SK-N-SH treated with all-trans-retinoic acid at 6 μM for 48 hours (cell line): ENCODE results near the gene FDXR.

Experiments
- ATAC-seq: fragments of 200-7000 bp; cut with Tn5 transposase; 3 replicates; pipeline ENCODE4 v1.9.1; 2020; ENCODE audit warnings: mild to moderate bottlenecking, moderate library complexity
- ARNTL ChIP-seq: fragments of 450-650 bp; formaldehyde crosslinking; IDR thresholded peaks from 2 replicates; pipeline ENCODE4 v1.5.0; 2020; ENCODE audit warnings: low read depth, mild to moderate bottlenecking, moderate library complexity, borderline replicate concordance
- BACH2 ChIP-seq: fragments of 250-450 bp; sonication (Bioruptor Pico); IDR thresholded peaks from 2 replicates; pipeline ENCODE4 v1.9.0; 2021; ENCODE audit warnings: mild to moderate bottlenecking, borderline replicate concordance
- CSDC2 ChIP-seq: fragments of 250-450 bp; sonication (Bioruptor Pico); IDR thresholded peaks from 2 replicates; pipeline ENCODE4 v1.5.0; 2020; ENCODE audit warnings: mild to moderate bottlenecking, moderate library complexity
- CSRNP3 ChIP-seq: fragments of 250-450 bp; sonication (Bioruptor Pico); IDR thresholded peaks from 2 replicates; pipeline ENCODE4 v1.5.1; 2021; ENCODE audit warnings: mild to moderate bottlenecking, moderate library complexity
- ESRRG ChIP-seq: fragments of 250-450 bp; sonication (Bioruptor Pico); IDR thresholded peaks from 2 replicates; pipeline ENCODE4 v1.6.1; 2021; ENCODE audit warnings: mild to moderate bottlenecking
- GLIS3 ChIP-seq: fragments of 250-450 bp; sonication (Bioruptor Pico); IDR thresholded peaks from 2 replicates; pipeline ENCODE4 v1.5.0; 2020; ENCODE audit warnings: mild to moderate bottlenecking, moderate library complexity
- ISL1 ChIP-seq: fragments of 250-450 bp; sonication (Bioruptor Pico); IDR thresholded peaks from 2 replicates; pipeline ENCODE4 v2.1.2; 2022; ENCODE audit warnings: mild to moderate bottlenecking, moderate library complexity
- PATZ1 ChIP-seq: fragments of 250-450 bp; sonication (Bioruptor Pico); IDR thresholded peaks from 2 replicates; pipeline ENCODE4 v1.8.0; 2020; ENCODE audit warnings: mild to moderate bottlenecking, moderate library complexity, borderline replicate concordance
- POU6F1 ChIP-seq: fragments of 250-450 bp; sonication (Bioruptor Pico); IDR thresholded peaks from 2 replicates; pipeline ENCODE4 v1.8.0; 2021; ENCODE audit warnings: low read depth, mild to moderate bottlenecking, moderate library complexity, borderline replicate concordance
- PPARA ChIP-seq: fragments of 250-450 bp; sonication (Bioruptor Pico); IDR thresholded peaks from 2 replicates; pipeline ENCODE4 v1.5.0; 2020; ENCODE audit warnings: mild to moderate bottlenecking, borderline replicate concordance
- RARB ChIP-seq: fragments of 250-450 bp; sonication (Bioruptor Pico); IDR thresholded peaks from 2 replicates; pipeline ENCODE4 v1.8.0; 2021; ENCODE audit warnings: mild to moderate bottlenecking, moderate library complexity
- SNAI2 ChIP-seq: fragments of 250-450 bp; sonication (Bioruptor Pico); IDR thresholded peaks from 2 replicates; pipeline ENCODE4 v1.5.0; 2020; ENCODE audit warnings: mild to moderate bottlenecking, moderate library complexity
- TCF4 ChIP-seq: fragments of 250-450 bp; sonication (Bioruptor Pico); IDR thresholded peaks from 2 replicates; pipeline ENCODE4 v1.8.0; 2021; ENCODE audit warnings: mild to moderate bottlenecking, moderate library complexity, borderline replicate concordance
- TOX ChIP-seq: fragments of 250-450 bp; sonication (Bioruptor Pico); IDR thresholded peaks from 2 replicates; pipeline ENCODE4 v1.8.0; 2021; ENCODE audit warnings: mild to moderate bottlenecking, moderate library complexity, borderline replicate concordance
- TSHZ2 ChIP-seq: fragments of 250-450 bp; sonication (Bioruptor Pico); IDR thresholded peaks from 2 replicates; pipeline ENCODE4 v1.5.0; 2020; ENCODE audit warnings: mild to moderate bottlenecking, moderate library complexity
- ZC3H10 ChIP-seq: fragments of 250-450 bp; sonication (Bioruptor Pico); IDR thresholded peaks from 2 replicates; pipeline ENCODE4 v1.5.1; 2021; ENCODE audit warnings: mild to moderate bottlenecking, moderate library complexity
- ZFP3 ChIP-seq: fragments of 250-450 bp; sonication (Bioruptor Pico); IDR thresholded peaks from 2 replicates; pipeline ENCODE4 v1.5.0; 2020; ENCODE audit warnings: mild to moderate bottlenecking, moderate library complexity
- ZFP30 ChIP-seq: fragments of 450-650 bp; formaldehyde crosslinking; IDR thresholded peaks from 2 replicates; pipeline ENCODE4 v1.5.0; 2022; ENCODE audit warnings: mild to moderate bottlenecking, moderate library complexity
- ZNF565 ChIP-seq: fragments of 450-650 bp; formaldehyde crosslinking; conservative IDR thresholded peaks from 2 replicates; pipeline ENCODE4 v1.5.0; 2020; ENCODE audit warnings: low read depth, mild to moderate bottlenecking, moderate library complexity
- ZNF70 ChIP-seq: fragments of 450-650 bp; formaldehyde crosslinking; IDR thresholded peaks from 2 replicates; pipeline ENCODE4 v1.5.0; 2020; ENCODE audit warnings: mild to moderate bottlenecking, moderate library complexity
- ZNF8 ChIP-seq: fragments of 450-650 bp; formaldehyde crosslinking; IDR thresholded peaks from 2 replicates; pipeline ENCODE4 v1.5.0; 2020; ENCODE audit warnings: mild to moderate bottlenecking, moderate library complexity

Gene FDXR

GRCh38 chr17:74825952-74826719, 46.7 kb downstream of the FDXR start:
- ATAC-seq = no peak
- TF ChIP-seq PPARA (CRISPR knock-in tag) (no peak), ZFP30 (CRISPR knock-in tag) (no peak), ZNF70 (CRISPR knock-in tag) (no peak), ZC3H10 (CRISPR knock-in tag) (no peak), ZFP3 (CRISPR knock-in tag) (no peak), ZNF565 (CRISPR knock-in tag) (no peak), CSDC2 (CRISPR knock-in tag) (no peak), TOX (CRISPR knock-in tag) (no peak), SNAI2 (no peak), TSHZ2 (CRISPR knock-in tag) (no peak), ESRRG (no peak), RARB (CRISPR knock-in tag) (no peak), POU6F1 (no peak), PATZ1 (no peak)

- no peak for ATAC-seq
- TF ChIP-seq CSDC2 (CRISPR knock-in tag) (no peak), SNAI2 (no peak), GLIS3 (CRISPR knock-in tag) (no peak), ZNF8 (CRISPR knock-in tag) (no peak), ESRRG (no peak), BACH2 (CRISPR knock-in tag) (no peak), POU6F1 (no peak), RARB (CRISPR knock-in tag) (no peak), ZFP3 (CRISPR knock-in tag) (no peak), CSRNP3 (CRISPR knock-in tag) (no peak), ARNTL (CRISPR knock-in tag) (no peak), ISL1 (no peak), PATZ1 (no peak), ZNF70 (CRISPR knock-in tag) (no peak), TOX (CRISPR knock-in tag) (no peak), ZFP30 (CRISPR knock-in tag) (no peak), ZNF565 (CRISPR knock-in tag) (no peak), TCF4 (CRISPR knock-in tag) (no peak), PPARA (CRISPR knock-in tag) (no peak)
Measured at GRCh38 chr17:74824961-74825627, 47.7 kb downstream of the FDXR start.
